ENCODE results near the gene CRHR1.

DNA sequence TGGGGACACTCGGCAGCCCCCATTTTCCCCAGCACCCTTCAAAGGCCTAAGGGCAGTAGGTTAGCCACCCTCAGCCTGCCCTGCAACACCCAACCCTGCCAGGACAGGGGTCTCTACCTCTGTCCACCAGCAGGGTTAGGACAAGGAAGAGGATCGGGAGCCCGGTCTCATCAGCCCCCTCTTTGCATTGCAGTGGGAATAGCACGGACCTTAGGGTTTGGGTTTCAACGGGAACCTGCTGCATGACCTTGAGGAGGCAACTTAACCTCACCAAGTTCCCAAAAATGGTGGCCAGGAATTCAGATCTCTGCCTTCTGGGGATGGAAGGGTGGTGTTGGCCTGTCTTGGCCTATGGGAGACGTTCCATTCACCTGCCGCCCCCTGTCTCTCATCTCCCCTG, 40.4 kb downstream of the CRHR1 start:
- no peak for TF ChIP-seq POLR2AphosphoS5 (IDR thresholded peaks at IDR 0.05; ENCODE audit: low read depth, low read length)
- TF ChIP-seq POLR2A (IDR thresholded peaks at IDR 0.05; ENCODE audit: low read depth, low read length) = no peak
- no peak for TF ChIP-seq SPI1 (IDR thresholded peaks at IDR 0.05; ENCODE audit: low read depth, low read length)
- TF ChIP-seq TAF1 (IDR thresholded peaks at IDR 0.05; ENCODE audit: low read depth, low read length) = no peak
- TF ChIP-seq PAX5 (IDR thresholded peaks at IDR 0.05; ENCODE audit: insufficient read depth, low read length, severe bottlenecking) = no peak
- no peak for TF ChIP-seq POU2F2 (IDR thresholded peaks at IDR 0.05; ENCODE audit: low read depth, low read length)
